HCT116 (cell line): ENCODE results near the gene CHRNA9. TPM values are rescaled to one million over a fixed set of nuclear protein-coding genes. Genes with fewer than 3 reads are reported as not detected.

ENCODE experiments used
- ATAC-seq: fragments of 200-7000 bp; cut with Tn5 transposase; 2 replicates; pipeline ENCODE4 v1.9.1; 2020; ENCODE audit warnings: mild to moderate bottlenecking, moderate library complexity
- BruUV-seq: library from RNA; stranded (reverse); fragments of 400-500 nt; replicated peaks from 2 replicates; lab custom pipeline; 2021; lab: Mats Ljungman, UMichigan
- CTCF ChIA-PET: fragments of 300-600 bp; sonication (Branson Sonifier 250); formaldehyde crosslinking; loops from one replicate; lab custom pipeline; 2021; ENCODE audit warnings: antibody characterized with exemption; lab: Charles Lee
- POLR2A ChIA-PET: fragments of 300-600, 350-600 bp; sonication (Branson Sonifier 250); formaldehyde crosslinking; loops from one replicate; lab custom pipeline; 2021; ENCODE audit warnings: antibody characterized with exemption; lab: Charles Lee
- RAD21 ChIA-PET, 2 experiments: fragments of 300-600 bp; sonication (Branson Sonifier 250); formaldehyde crosslinking; loops; one replicate each; lab custom pipeline; 2023; ENCODE audit warnings: low total read pairs in 2 of 2; ENCODE audit not compliant: uncharacterized antibody in 2 of 2, unreplicated experiment in 2 of 2, low non-redundant PET in 1 of 2; lab: Charles Lee
- DNase-seq: peaks from one replicate; pipeline ENCODE4 v3.0.0-alpha.2; 2010; ENCODE audit warnings: low read depth, low spot score
- H2AFZ ChIP-seq: fragments of 200-600 bp; shearing (Covaris generic), sonication (generic); 2 replicates; pipeline ENCODE4 v1.6.1; 2017; ENCODE audit warnings: low read depth, mixed run types, mixed read lengths, antibody characterized with exemption, low read length; ENCODE audit not compliant: poor library complexity, severe bottlenecking
- H3K27ac ChIP-seq: 2 replicates; pipeline ENCODE4 v1.5.1; 2012; ENCODE audit warnings: low read depth, low read length
- H3K27me3 ChIP-seq: fragments of 200-600 bp; sonication (generic); 2 replicates; pipeline ENCODE4 v1.6.1; 2016; ENCODE audit warnings: mixed run types, low read length, mixed read lengths; ENCODE audit not compliant: insufficient read depth
- H3K36me3 ChIP-seq, 2 experiments: fragments of 200-500 bp in 1 of 2; fragments of 200-600 bp in 1 of 2; sonication (Bioruptor generic) in 1 of 2; sonication (generic) in 1 of 2; 2 replicates each; pipeline versions ENCODE4 v1.5.1 to v1.6.1; 2014 to 2016; ENCODE audit warnings: low read length in 2 of 2, inconsistent platforms in 1 of 2, mixed read lengths in 1 of 2, mixed run types in 1 of 2; ENCODE audit not compliant: insufficient read depth in 2 of 2, control insufficient read depth in 1 of 2
- H3K4me1 ChIP-seq, 2 experiments: fragments of 200-600 bp in 1 of 2; sonication (generic) in 1 of 2; 2 replicates each; pipeline versions ENCODE4 v1.5.1 to v1.6.1; 2012 to 2017; ENCODE audit warnings: low read length in 2 of 2, inconsistent platforms in 1 of 2, mild to moderate bottlenecking in 1 of 2, mixed read lengths in 1 of 2, mixed run types in 1 of 2, moderate library complexity in 1 of 2; ENCODE audit not compliant: insufficient read depth in 2 of 2, control insufficient read depth in 1 of 2
- H3K4me2 ChIP-seq: fragments of 200-600 bp; sonication (generic); 2 replicates; pipeline ENCODE4 v1.6.1; 2017; ENCODE audit warnings: mixed run types, low read length, mixed read lengths
- H3K4me3 ChIP-seq, 2 experiments: fragments of 200-600 bp in 1 of 2; sonication (generic) in 1 of 2; replicated peaks in 1 of 2; 2 replicates each; pipeline ENCODE4 v1.5.1; 2011 to 2016; ENCODE audit warnings: low read length in 2 of 2, control low read depth in 1 of 2, low read depth in 1 of 2, mild to moderate bottlenecking in 1 of 2, mixed read lengths in 1 of 2, mixed run types in 1 of 2
- H3K79me2 ChIP-seq: fragments of 200-600 bp; sonication (generic); 2 replicates; pipeline ENCODE4 v1.6.1; 2017; ENCODE audit warnings: mild to moderate bottlenecking, mixed run types, low read length, moderate library complexity, mixed read lengths; ENCODE audit not compliant: insufficient read depth
- H3K9ac ChIP-seq: fragments of 200-600 bp; sonication (generic); 2 replicates; pipeline ENCODE4 v1.6.1; 2016; ENCODE audit warnings: low read length, mixed read lengths
- H3K9me2 ChIP-seq: fragments of 200-600 bp; sonication (generic), shearing (Covaris generic); 2 replicates; pipeline ENCODE4 v1.6.1; 2017; ENCODE audit warnings: mixed run types, mild to moderate bottlenecking, moderate library complexity; ENCODE audit not compliant: insufficient read depth
- H3K9me3 ChIP-seq, 2 experiments: fragments of 200-500 bp in 1 of 2; fragments of 200-600 bp in 1 of 2; sonication (Bioruptor generic) in 1 of 2; sonication (generic) in 1 of 2; 2 replicates each; pipeline ENCODE4 v1.6.1; 2014 to 2017; ENCODE audit warnings: low read length in 2 of 2, mixed read lengths in 2 of 2, inconsistent platforms in 1 of 2, low read depth in 1 of 2, mild to moderate bottlenecking in 1 of 2, mixed run types in 1 of 2, moderate library complexity in 1 of 2; ENCODE audit not compliant: control insufficient read depth in 1 of 2, insufficient read depth in 1 of 2
- H4K20me1 ChIP-seq: fragments of 200-600 bp; sonication (generic), shearing (Covaris generic); 2 replicates; pipeline ENCODE4 v1.6.1; 2017; ENCODE audit warnings: mixed run types, mild to moderate bottlenecking, moderate library complexity; ENCODE audit not compliant: insufficient read depth
- ELF1 ChIP-seq: IDR thresholded peaks from 2 replicates; pipeline ENCODE4 v1.6.1; 2012; ENCODE audit warnings: low read depth, borderline replicate concordance
- EZH2phosphoT487 ChIP-seq: fragments of 200-600 bp; IDR thresholded peaks from 2 replicates; pipeline ENCODE4 v1.6.1; 2018; ENCODE audit warnings: antibody characterized with exemption, borderline replicate concordance
- FOSL1 ChIP-seq: IDR thresholded peaks from 2 replicates; pipeline ENCODE4 v1.6.1; 2012; ENCODE audit warnings: low read depth
- JUND ChIP-seq: IDR thresholded peaks from 2 replicates; pipeline ENCODE4 v1.6.1; 2012
- RAD21 ChIP-seq: IDR thresholded peaks from 2 replicates; pipeline ENCODE4 v1.6.1; 2012; ENCODE audit warnings: low read depth, mild to moderate bottlenecking
- TCF7L2 ChIP-seq: IDR thresholded peaks from 2 replicates; pipeline ENCODE4 v1.7.0; 2011; ENCODE audit warnings: borderline replicate concordance, inconsistent platforms; ENCODE audit not compliant: insufficient read depth, insufficient read length; ENCODE audit errors: extremely low read depth
- ZNF274 ChIP-seq: fragments of 200-500 bp; sonication (Bioruptor generic); IDR thresholded peaks from 2 replicates; pipeline ENCODE4 v1.6.1; 2014; ENCODE audit warnings: mild to moderate bottlenecking, low read depth, low read length, inconsistent platforms
- intact Hi-C: fragments of 100-400 bp; cut with micrococcal nuclease; formaldehyde crosslinking; loops from 2 replicates; pipeline ENCODE4 v1.10.0; 2022
- total RNA-seq: library from RNA; stranded (reverse); gene quantifications from one replicate; pipeline ENCODE4 v1.2.1, GENCODE V29; 2021; ENCODE audit not compliant: unreplicated experiment
- TF ChIP-seq, protein P1 (sequence below): IDR thresholded peaks from 2 replicates; pipeline ENCODE4 v1.6.1; 2012; ENCODE audit warnings: low read depth

The CHRNA9 gene
- total RNA-seq, 1 experiment from 2014 or later: not detected

DNA sequence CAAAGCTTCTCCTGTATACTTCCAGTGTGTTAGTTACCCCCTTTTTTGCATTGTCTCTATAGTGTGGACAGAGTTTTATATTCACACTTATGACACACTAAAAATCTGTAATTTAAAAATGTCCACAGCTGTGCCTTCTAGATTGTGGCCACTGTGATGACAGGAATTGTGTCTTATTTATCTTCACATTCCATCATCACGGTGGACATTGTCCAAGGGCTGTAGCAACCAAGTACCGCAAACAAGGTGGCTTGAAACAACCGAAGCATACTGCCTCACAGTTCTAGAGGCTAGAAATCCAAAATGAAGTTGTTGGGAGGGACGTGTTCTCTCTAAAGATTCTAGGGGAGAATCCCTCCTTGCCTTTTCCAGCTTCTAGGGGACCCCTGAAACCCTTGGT, 32.3 kb downstream of the CHRNA9 start:
- ChIA-PET CTCF (no interaction called here), RAD21 (no interaction called here), POLR2A (no interaction called here)
- no peaks in the 10 kb centered on the region for H3K27me3 ChIP-seq
- H3K4me3 ChIP-seq: no peak overlapping the region
- no peaks in the 10 kb centered on the region for H3K36me3 ChIP-seq
- intact Hi-C loops: no loop called here
- peaks cover 15 to 17% of the 10 kb centered on the region in 2 experiments; a peak in 3 of 4 replicates for H3K4me1 ChIP-seq
- no peak overlapping the region for H3K27ac ChIP-seq
- H3K9me2 ChIP-seq: no peaks in the 10 kb centered on the region
- DNase-seq (no peak), ATAC-seq (no peak)
- no peak overlapping the region for H3K9ac ChIP-seq
- H4K20me1 ChIP-seq: no peaks in the 10 kb centered on the region
- no peaks in the 10 kb centered on the region for H3K79me2 ChIP-seq
- no TSS peak for BruUV-seq
- TF ChIP-seq ZNF274: no peak
- no peak for TF ChIP-seq EZH2phosphoT487
- no peak for TF ChIP-seq JUND
- no peak for TF ChIP-seq TCF7L2
- no peak for TF ChIP-seq FOSL1
- no peak for TF ChIP-seq RAD21
- TF ChIP-seq, protein P1, sequence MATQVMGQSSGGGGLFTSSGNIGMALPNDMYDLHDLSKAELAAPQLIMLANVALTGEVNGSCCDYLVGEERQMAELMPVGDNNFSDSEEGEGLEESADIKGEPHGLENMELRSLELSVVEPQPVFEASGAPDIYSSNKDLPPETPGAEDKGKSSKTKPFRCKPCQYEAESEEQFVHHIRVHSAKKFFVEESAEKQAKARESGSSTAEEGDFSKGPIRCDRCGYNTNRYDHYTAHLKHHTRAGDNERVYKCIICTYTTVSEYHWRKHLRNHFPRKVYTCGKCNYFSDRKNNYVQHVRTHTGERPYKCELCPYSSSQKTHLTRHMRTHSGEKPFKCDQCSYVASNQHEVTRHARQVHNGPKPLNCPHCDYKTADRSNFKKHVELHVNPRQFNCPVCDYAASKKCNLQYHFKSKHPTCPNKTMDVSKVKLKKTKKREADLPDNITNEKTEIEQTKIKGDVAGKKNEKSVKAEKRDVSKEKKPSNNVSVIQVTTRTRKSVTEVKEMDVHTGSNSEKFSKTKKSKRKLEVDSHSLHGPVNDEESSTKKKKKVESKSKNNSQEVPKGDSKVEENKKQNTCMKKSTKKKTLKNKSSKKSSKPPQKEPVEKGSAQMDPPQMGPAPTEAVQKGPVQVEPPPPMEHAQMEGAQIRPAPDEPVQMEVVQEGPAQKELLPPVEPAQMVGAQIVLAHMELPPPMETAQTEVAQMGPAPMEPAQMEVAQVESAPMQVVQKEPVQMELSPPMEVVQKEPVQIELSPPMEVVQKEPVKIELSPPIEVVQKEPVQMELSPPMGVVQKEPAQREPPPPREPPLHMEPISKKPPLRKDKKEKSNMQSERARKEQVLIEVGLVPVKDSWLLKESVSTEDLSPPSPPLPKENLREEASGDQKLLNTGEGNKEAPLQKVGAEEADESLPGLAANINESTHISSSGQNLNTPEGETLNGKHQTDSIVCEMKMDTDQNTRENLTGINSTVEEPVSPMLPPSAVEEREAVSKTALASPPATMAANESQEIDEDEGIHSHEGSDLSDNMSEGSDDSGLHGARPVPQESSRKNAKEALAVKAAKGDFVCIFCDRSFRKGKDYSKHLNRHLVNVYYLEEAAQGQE: no peak
- no peak for TF ChIP-seq ELF1
- no peak overlapping the region for H2AFZ ChIP-seq
- no peak overlapping the region for H3K4me2 ChIP-seq
- H3K9me3 ChIP-seq: no peaks in the 10 kb centered on the region
